LNCaP clone FGC (cell line): ENCODE data around the gene KSR2.
"Not testable (repeated sequence)": the region's sequence is repeated elsewhere in the genome, so short reads cannot be mapped to it uniquely, and the experiment has no call there.

Experiments
- DNase-seq: peaks from one replicate; pipeline ENCODE4 v3.0.0-alpha.2; 2011; ENCODE audit warnings: low read depth
- H3K4me3 ChIP-seq: 2 replicates; pipeline ENCODE4 v1.5.1; 2011; ENCODE audit warnings: mild to moderate bottlenecking, low read depth, low read length, control low read depth
- CTCF ChIP-seq: IDR thresholded peaks from 2 replicates; pipeline ENCODE4 v1.5.1; 2012; ENCODE audit warnings: mild to moderate bottlenecking; ENCODE audit not compliant: control insufficient read depth, insufficient read depth; ENCODE audit errors: extremely low read depth

The KSR2 gene

GRCh38 chr12:117761528-117762100 lies 207.2 kb downstream of the KSR2 start:
- no peak overlapping the region for H3K4me3 ChIP-seq
- no peak for DNase-seq
- TF ChIP-seq CTCF: no peak

GRCh38 chr12:117760990-117761389 lies 207.8 kb downstream of the KSR2 start:
- no peak for DNase-seq
- H3K4me3 ChIP-seq: no peak overlapping the region
- no peak for TF ChIP-seq CTCF

- no peak for DNase-seq
- no peak for TF ChIP-seq CTCF
- no peak overlapping the region for H3K4me3 ChIP-seq
These were observed 218.1 kb downstream of the KSR2 start for GRCh38 chr12:117750657-117751056.

GRCh38 chr12:117749431-117749830 lies 219.4 kb downstream of the KSR2 start:
- no peak for TF ChIP-seq CTCF
- no peak for DNase-seq
- no peak overlapping the region for H3K4me3 ChIP-seq

GRCh38 chr12:117746358-117746757 lies 222.4 kb downstream of the KSR2 start:
- H3K4me3 ChIP-seq, DNase-seq: not testable (repeated sequence)

GRCh38 chr12:117744418-117744817 lies 224.4 kb downstream of the KSR2 start:
- no peak for DNase-seq
- H3K4me3 ChIP-seq: no peak overlapping the region
- no peak for TF ChIP-seq CTCF

GRCh38 chr12:117743761-117744160 lies 225.0 kb downstream of the KSR2 start:
- DNase-seq: no peak
- no peak overlapping the region for H3K4me3 ChIP-seq
- no peak for TF ChIP-seq CTCF
